Fibroblast of skin of scalp (primary cell): Measurements from ENCODE around the gene IGSF21.
A peak's percentile ranks its signal among the peaks of the same experiment; 100 is the strongest.
"Not testable (repeated sequence)": the region's sequence is repeated elsewhere in the genome, so short reads cannot be mapped to it uniquely, and the experiment has no call there.

ENCODE experiments used
- DNase-seq: peaks from one replicate; pipeline ENCODE4 v3.0.0-alpha.2; 2013

The IGSF21 gene

DNA sequence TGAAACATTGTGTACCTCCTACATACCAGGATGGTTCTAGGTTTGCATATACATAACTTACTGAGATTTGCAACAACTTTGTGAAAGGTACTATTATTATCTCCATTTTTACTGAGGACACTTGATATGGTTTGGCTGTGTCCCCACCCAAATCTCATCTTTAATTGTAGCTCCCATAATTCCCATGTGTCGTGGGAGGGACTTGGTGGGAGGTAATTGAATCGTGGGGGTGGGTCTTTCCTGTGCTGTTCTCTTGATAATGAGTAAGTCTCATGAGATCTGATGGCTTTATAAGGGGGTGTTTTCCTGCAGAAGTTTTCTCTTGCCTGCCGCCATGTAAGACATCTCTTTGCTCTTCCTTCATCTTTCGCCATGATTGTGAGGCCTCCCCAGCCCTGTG, 40.1 kb downstream of the IGSF21 start:
- DNase-seq: no peak

GRCh38 chr1:18148461-18148860, 40.9 kb downstream of the IGSF21 start:
- no peak for DNase-seq

DNA sequence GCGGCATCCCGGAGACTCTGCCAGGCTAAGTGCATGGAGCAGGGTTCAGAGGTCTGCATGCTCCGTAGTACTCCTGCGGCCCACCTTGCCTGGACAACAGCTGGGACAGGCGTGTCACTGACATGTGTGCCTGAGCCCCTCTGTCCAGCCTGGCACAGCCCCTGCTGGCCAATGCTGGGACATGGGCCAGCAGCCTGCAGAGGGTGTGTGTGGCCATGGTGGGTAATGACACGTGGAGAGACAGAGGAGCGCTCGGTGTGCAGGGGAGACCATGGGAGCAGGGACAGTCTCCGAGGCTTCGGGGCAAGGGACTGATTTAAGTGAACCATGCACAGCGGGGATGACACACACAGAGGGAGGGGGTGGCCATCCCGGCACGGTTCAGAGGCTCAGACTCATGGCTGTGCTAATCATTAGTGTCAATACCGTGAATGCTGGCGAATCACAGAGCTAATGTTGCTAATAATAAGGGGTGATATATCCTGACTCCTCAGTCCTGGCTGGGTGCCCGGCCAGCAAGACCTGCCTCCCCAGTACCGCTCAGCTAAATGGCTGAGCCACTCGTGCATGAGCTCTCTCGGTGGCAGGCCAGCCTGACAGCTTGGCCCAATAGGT, 41.5 kb downstream of the IGSF21 start:
- DNase-seq: peak; percentile 26

- peak; percentile 71 for DNase-seq
Measured at GRCh38 chr1:18151436-18152122, 44.0 kb downstream of the IGSF21 start.

GRCh38 chr1:18154430-18155194, 47.0 kb downstream of the IGSF21 start:
- DNase-seq: peak; percentile 20

DNA sequence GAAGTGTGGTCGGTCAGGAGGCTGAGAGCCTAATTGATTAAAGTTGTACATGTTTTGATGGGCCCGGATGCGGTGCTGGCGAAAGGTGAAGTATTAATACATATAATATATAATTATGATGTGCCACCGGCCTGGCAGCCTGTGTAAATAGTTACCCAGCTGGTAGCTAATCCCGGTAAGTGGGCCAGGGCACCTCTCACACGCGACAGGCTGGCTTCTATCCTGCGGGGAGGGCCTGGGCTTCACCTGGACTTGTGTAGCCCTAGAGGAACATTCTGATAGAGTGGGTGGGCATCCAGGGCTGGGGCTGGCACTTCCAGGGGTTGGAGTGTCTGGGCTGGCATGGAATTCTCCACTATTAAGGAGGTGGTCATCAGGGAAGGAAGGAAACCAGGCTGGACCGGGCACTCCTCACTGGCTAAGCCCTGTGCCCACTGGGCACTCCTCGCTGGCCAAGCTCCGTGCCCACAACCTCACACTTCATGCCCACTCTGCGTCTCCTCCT, 48.3 kb downstream of the IGSF21 start:
- DNase-seq: no peak

DNA sequence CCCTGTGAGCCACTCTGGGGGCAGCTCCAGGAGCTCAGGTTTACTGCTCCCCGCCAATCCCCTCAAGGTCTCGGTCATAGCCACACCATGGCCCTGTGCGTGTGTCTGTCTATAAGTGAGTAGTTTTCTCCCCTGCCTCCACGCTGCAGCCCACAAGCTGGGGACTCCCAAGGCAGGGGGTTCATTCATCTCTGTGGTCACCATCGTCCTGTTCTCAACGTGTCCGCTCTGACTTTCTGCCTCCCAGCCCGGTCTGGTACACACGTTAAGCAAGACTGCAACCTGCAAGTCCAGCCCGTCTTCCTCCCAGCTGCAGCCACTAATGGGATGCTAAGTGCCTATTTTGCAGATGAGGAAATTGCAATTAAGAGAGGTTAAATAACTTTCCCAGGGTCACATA, 49.8 kb downstream of the IGSF21 start:
- no peak for DNase-seq

DNA sequence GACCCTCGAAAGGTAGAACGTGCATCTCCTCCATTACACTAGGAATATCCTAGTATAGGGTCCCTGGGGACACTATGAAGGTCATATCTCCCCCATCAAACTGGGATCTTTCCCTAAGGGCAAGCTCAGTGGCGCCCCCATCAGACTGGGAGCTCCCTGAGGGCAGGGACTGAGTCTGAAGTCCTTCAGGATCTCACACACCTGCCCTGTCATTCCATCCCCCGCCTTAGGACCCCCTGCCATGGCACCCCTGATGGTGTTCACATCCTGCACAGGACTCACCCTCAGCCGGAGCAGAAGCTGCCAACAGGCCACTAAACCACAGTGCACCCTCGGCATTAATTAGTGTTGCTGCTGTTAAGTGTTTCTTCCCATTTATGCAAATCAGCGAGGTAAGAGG, 50.4 kb downstream of the IGSF21 start:
- no peak for DNase-seq

- no peak for DNase-seq
Measured at GRCh38 chr1:18158714-18159113, 51.1 kb downstream of the IGSF21 start.

GRCh38 chr1:18160290-18160942, 52.8 kb downstream of the IGSF21 start:
- DNase-seq: no peak

DNA sequence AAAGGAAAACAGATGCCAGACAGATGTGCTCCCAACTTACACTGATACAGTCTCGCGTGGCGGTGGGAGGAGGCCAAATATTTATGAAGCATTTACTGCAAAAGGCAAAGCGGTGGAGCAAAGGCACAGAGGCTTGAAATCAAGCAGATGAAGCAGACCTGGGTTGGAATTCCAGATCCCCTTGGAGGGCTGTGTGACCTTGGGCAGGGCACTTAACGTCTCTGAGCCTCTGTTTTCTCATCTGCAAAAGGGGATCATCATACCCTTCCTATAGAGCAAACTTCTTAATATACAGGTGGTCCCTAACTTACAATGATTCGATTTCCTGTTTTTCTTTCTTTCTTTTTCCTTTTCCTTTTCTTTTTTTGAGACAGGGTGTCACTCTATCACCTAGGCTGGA, 54.1 kb downstream of the IGSF21 start:
- no peak for DNase-seq

- DNase-seq: not testable (repeated sequence)
Measured at GRCh38 chr1:18165640-18166039, 58.0 kb downstream of the IGSF21 start.

GRCh38 chr1:18166341-18166740, 58.7 kb downstream of the IGSF21 start:
- no peak for DNase-seq

- no peak for DNase-seq
Measured at GRCh38 chr1:18166929-18167328, 59.3 kb downstream of the IGSF21 start.

DNA sequence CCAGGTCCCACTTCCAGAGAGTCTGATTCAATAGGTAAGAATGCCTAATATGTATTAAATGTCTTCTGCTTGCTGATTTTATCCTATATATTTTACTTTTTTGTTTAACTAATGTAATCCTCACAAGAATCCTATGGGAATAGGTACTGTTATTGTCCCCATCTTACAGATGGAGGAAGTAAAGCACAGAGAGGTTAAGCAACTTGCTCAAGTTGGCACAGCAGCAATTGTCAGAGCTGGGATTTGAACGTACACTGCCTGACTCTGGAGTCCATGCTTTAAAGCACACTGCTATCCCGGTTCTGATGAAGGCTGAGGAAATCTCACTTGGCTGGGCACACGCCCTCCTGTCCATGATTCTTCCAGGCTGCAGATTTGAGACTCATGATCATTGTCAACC, 62.8 kb downstream of the IGSF21 start:
- DNase-seq: no peak

- no peak for DNase-seq
Measured at GRCh38 chr1:18174037-18174436, 66.4 kb downstream of the IGSF21 start.

- no peak for DNase-seq
Measured at GRCh38 chr1:18175051-18175450, 67.5 kb downstream of the IGSF21 start.

DNA sequence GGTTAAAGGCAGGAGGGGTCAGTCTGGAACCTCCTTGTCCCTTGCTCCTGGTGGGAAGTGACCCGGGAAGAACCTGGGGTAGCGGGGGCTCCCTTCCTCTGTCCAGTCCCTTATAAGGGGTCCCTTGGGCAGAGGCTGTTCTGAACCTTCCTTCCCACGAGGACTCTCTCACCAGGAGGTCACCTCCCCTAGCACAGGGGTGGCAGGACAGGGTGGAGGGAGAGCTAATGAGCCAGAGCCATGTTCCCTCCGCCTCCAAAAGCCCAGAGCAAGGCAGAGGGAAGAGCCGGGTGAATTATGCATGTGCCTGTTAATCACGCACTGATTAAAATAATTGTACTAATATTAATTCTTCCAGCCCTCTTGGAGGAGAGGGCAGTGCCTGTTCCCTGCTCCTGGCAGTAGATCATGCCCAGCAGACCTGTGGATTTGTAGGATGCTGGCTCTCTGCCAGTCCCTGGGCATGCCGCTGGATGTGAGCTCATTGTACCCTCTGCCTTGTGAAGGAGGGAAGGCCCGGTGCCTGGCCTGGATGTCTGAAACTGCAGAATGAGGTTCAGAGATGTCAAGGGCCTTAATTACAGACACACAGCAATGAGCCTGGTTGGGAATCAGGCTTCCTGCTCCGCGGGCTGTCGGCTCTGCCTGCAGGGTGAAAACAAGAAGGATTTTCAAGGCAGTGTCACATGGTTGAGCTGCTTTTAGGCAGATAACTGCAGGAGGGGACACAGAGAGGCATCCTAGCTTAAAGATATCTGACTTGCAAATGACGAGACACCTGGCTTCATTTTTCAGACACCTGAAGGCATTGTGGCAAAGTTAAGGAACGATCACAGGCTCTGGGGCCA, 68.2 kb downstream of the IGSF21 start:
- DNase-seq: no peak

GRCh38 chr1:18176619-18177018, 69.0 kb downstream of the IGSF21 start:
- no peak for DNase-seq

GRCh38 chr1:18178111-18178510, 70.5 kb downstream of the IGSF21 start:
- no peak for DNase-seq

DNA sequence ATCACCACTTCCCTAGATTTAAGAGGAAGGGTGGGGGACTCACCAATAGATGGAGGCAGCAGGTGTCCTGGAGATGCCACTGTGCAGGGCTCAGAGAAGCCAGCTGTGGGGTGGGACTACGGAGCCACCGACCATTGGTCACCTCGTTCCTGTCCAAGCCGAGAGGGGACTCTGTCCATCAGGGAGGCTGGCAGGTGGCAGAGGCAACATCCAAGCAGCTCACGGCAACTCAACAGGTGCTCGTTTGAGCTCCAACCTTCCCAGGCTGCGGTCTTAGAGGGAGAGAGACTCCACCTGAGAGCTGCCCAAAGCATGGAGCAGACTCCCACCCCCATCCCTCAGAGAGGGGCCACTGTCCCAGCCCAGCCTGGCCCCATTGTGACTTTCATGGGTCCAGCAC, 71.4 kb downstream of the IGSF21 start:
- no peak for DNase-seq
